ENCODE results near the gene RAB36.

GRCh38 chr22:23129149-23129548 is 16.1 kb upstream of the RAB36 start:
- TF ChIP-seq MXD4 (CRISPR knock-in tag; IDR thresholded peaks at IDR 0.05; ENCODE audit: borderline replicate concordance) (no peak), CTCF (IDR thresholded peaks at IDR 0.05) (no peak), ZNF138 (CRISPR knock-in tag; conservative IDR thresholded peaks at IDR 0.05) (no peak), NR2C2 (CRISPR knock-in tag; IDR thresholded peaks at IDR 0.05) (no peak), ZBTB21 (CRISPR knock-in tag; IDR thresholded peaks at IDR 0.05; ENCODE audit: borderline replicate concordance) (no peak), GABPB1 (CRISPR knock-in tag; IDR thresholded peaks at IDR 0.05) (no peak), MAX (CRISPR knock-in tag; IDR thresholded peaks at IDR 0.05) (no peak), FOXP4 (CRISPR knock-in tag; IDR thresholded peaks at IDR 0.05) (no peak), ZBTB43 (CRISPR knock-in tag; IDR thresholded peaks at IDR 0.05) (no peak), ZNF396 (CRISPR knock-in tag; IDR thresholded peaks at IDR 0.05; ENCODE audit: borderline replicate concordance) (no peak), HMGXB4 (CRISPR knock-in tag; IDR thresholded peaks at IDR 0.05) (no peak), HMGA2 (CRISPR knock-in tag; IDR thresholded peaks at IDR 0.05) (no peak), EMX1 (CRISPR knock-in tag; IDR thresholded peaks at IDR 0.05) (no peak), AFF4 (CRISPR knock-in tag; IDR thresholded peaks at IDR 0.05; ENCODE audit: borderline replicate concordance) (no peak)
